RWPE1 (cell line): ENCODE measurements around the gene TNNI3K.

Experiments
- CTCF ChIA-PET: fragments of 350-600 bp; sonication (Branson Sonifier 250); formaldehyde crosslinking; extraction: SDS; loops from one replicate; lab custom pipeline; 2021; lab: Yijun Ruan, JAX
- POLR2A ChIA-PET: fragments of 400-600 bp; formaldehyde crosslinking; extraction: SDS; loops from one replicate; lab custom pipeline; 2020; ENCODE audit warnings: antibody characterized with exemption; ENCODE audit not compliant: low non-redundant PET; lab: Yijun Ruan, JAX
- DNase-seq: peaks from one replicate; pipeline ENCODE4 v3.0.0; 2012; ENCODE audit warnings: low spot score
- H3K27ac ChIP-seq: fragments of 450-650 bp; 2 replicates; pipeline ENCODE4 v1.5.1; 2017
- CTCF ChIP-seq: fragments of 450-650 bp; conservative IDR thresholded peaks from 2 replicates; pipeline ENCODE4 v1.5.1; 2017; ENCODE audit warnings: low read depth, mild to moderate bottlenecking

Gene TNNI3K

GRCh38 chr1:74470936-74471335 is 235.7 kb downstream of the TNNI3K start:
- TF ChIP-seq CTCF: no peak
- no peak overlapping the region for H3K27ac ChIP-seq
- CTCF ChIA-PET: interaction anchor here (0.6 kb wide), 1 partner anchor 1520 kb away, joined by 3 read pairs; no protein-coding TSS in a partner anchor
- DNase-seq: no peak
- POLR2A ChIA-PET: no interaction called here

- no peak overlapping the region for H3K27ac ChIP-seq
- no peak for TF ChIP-seq CTCF
- POLR2A ChIA-PET: no interaction called here
- no peak for DNase-seq
- CTCF ChIA-PET: no interaction called here
Observed at GRCh38 chr1:74471470-74471869, 236.3 kb downstream of the TNNI3K start.

GRCh38 chr1:74474585-74474984 is 239.4 kb downstream of the TNNI3K start:
- DNase-seq: no peak
- CTCF ChIA-PET: interaction anchor here (0.6 kb wide), 1 partner anchor 211 kb away, joined by 4 read pairs; no protein-coding TSS in a partner anchor
- H3K27ac ChIP-seq: no peak overlapping the region
- POLR2A ChIA-PET: no interaction called here
- TF ChIP-seq CTCF: no peak

GRCh38 chr1:74478979-74479378 is 243.8 kb downstream of the TNNI3K start:
- no peak for DNase-seq
- POLR2A ChIA-PET: no interaction called here
- TF ChIP-seq CTCF: no peak
- CTCF ChIA-PET: no interaction called here
- no peak overlapping the region for H3K27ac ChIP-seq

GRCh38 chr1:74480068-74480467 is 244.9 kb downstream of the TNNI3K start:
- ChIA-PET CTCF (no interaction called here), POLR2A (no interaction called here)
- no peak overlapping the region for H3K27ac ChIP-seq
- no peak for TF ChIP-seq CTCF
- DNase-seq: no peak

- TF ChIP-seq CTCF: no peak
- ChIA-PET CTCF (no interaction called here), POLR2A (no interaction called here)
- no peak overlapping the region for H3K27ac ChIP-seq
- DNase-seq: no peak
Observed at GRCh38 chr1:74481607-74482006, 246.4 kb downstream of the TNNI3K start.

- ChIA-PET CTCF (no interaction called here), POLR2A (no interaction called here)
- TF ChIP-seq CTCF: no peak
- DNase-seq: no peak
- no peak overlapping the region for H3K27ac ChIP-seq
Observed at GRCh38 chr1:74485622-74486021, 250.4 kb downstream of the TNNI3K start.
